HCT116 (cell line): ENCODE data around the gene GPR37L1.

ENCODE experiments used
- CTCF ChIP-seq, 3 experiments: fragments of 200-600 bp in 1 of 3; sonication (generic) in 1 of 3; IDR thresholded peaks in 2 of 3; conservative IDR thresholded peaks in 1 of 3; 2 replicates each; pipeline ENCODE4 v1.5.1; 2012 to 2017; ENCODE audit warnings: low read depth in 2 of 3, low read length in 2 of 3, antibody characterized with exemption in 1 of 3, borderline replicate concordance in 1 of 3, control low read depth in 1 of 3, mild to moderate bottlenecking in 1 of 3, mixed read lengths in 1 of 3, mixed run types in 1 of 3, moderate library complexity in 1 of 3; ENCODE audit not compliant: insufficient read depth in 1 of 3
- FOSL1 ChIP-seq: IDR thresholded peaks from 2 replicates; pipeline ENCODE4 v1.6.1; 2012; ENCODE audit warnings: low read depth
- MAX ChIP-seq: IDR thresholded peaks from 2 replicates; pipeline ENCODE4 v1.6.1; 2012
- POLR2A ChIP-seq: IDR thresholded peaks from 2 replicates; pipeline ENCODE4 v1.7.0; 2011; ENCODE audit warnings: borderline replicate concordance; ENCODE audit not compliant: insufficient read depth, insufficient read length; ENCODE audit errors: extremely low read depth
- RAD21 ChIP-seq: IDR thresholded peaks from 2 replicates; pipeline ENCODE4 v1.6.1; 2012; ENCODE audit warnings: low read depth, mild to moderate bottlenecking
- TCF7L2 ChIP-seq: IDR thresholded peaks from 2 replicates; pipeline ENCODE4 v1.7.0; 2011; ENCODE audit warnings: borderline replicate concordance, inconsistent platforms; ENCODE audit not compliant: insufficient read depth, insufficient read length; ENCODE audit errors: extremely low read depth
- YY1 ChIP-seq: IDR thresholded peaks from 2 replicates; pipeline ENCODE4 v1.6.1; 2011; ENCODE audit warnings: low read length, low read depth, moderate library complexity, mild to moderate bottlenecking; ENCODE audit not compliant: insufficient replicate concordance; ENCODE audit errors: extremely low read depth
- ZNF274 ChIP-seq: fragments of 200-500 bp; sonication (Bioruptor generic); IDR thresholded peaks from 2 replicates; pipeline ENCODE4 v1.6.1; 2014; ENCODE audit warnings: mild to moderate bottlenecking, low read depth, low read length, inconsistent platforms

DNA sequence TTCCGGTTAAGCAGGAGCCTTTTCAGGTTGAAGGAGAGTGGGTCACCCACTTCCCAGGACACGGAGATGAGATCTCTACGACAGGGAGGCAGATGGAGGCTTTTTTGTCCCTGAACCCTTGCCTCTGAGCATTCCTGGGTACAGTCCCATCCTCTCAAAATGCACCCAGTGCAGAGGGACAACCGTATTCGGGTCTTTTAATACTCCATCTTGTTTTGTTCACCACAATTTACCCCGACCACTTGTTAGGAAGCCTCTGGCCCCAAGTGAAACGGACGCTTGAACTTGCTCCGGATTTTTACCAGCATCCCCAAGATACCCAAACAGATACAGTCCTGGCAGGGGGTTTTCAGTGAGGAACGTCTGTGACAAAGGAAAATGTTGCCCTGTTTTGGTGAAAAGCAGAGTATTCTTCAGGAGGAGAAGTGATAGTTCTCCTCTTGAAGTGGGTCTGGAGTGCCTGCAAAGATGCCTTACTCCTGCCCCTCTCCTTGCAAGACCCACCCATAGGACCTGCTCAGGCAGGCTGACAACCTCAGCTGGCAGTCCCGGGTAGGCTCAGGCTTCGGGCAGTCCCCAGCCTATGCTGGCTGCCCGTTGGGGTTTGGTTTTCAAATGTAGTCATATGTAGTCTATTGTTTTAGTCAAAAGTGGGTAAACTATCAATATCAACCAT lies 22.5 kb downstream of the GPR37L1 start:
- no peak for TF ChIP-seq CTCF (IDR thresholded peaks at IDR 0.05 in 2 of 3, conservative IDR thresholded peaks at IDR 0.05 in 1 of 3; ENCODE audit: borderline replicate concordance in 1 of 3, insufficient read depth in 1 of 3, low read depth in 2 of 3, low read length in 2 of 3)
- no peak for TF ChIP-seq MAX
- TF ChIP-seq YY1 = no peak
- TF ChIP-seq RAD21 = no peak
- TF ChIP-seq POLR2A = no peak
- TF ChIP-seq TCF7L2 = no peak
- TF ChIP-seq ZNF274 = no peak
- TF ChIP-seq FOSL1 = no peak
